HG03378 (cell line): ENCODE data around the gene PDE11A.

Experiments used
- ATAC-seq: cut with Tn5 transposase; IDR thresholded peaks from one replicate; pipeline ENCODE4 v1.9.1; 2021; ENCODE audit warnings: mild to moderate bottlenecking, moderate library complexity; ENCODE audit not compliant: unreplicated experiment

The PDE11A gene

DNA sequence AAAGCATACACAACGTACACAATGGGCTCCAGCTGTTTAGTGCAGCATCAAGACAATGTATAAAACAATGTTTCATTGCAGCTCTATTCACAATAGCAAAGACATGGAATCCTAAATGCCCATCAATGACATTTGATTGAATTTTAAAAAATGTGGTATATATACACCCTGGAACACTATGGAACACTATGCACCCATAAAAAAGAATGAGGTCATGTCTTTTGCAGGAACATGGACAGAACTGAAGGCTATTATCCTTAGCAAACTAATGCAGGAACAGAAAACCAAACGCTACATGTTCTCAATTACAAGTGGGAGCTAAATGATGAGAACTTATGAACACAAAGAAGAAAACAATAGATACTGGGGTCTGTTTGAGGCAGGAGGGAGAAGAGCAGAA, 364.5 kb downstream of the PDE11A start:
- no peak for ATAC-seq

DNA sequence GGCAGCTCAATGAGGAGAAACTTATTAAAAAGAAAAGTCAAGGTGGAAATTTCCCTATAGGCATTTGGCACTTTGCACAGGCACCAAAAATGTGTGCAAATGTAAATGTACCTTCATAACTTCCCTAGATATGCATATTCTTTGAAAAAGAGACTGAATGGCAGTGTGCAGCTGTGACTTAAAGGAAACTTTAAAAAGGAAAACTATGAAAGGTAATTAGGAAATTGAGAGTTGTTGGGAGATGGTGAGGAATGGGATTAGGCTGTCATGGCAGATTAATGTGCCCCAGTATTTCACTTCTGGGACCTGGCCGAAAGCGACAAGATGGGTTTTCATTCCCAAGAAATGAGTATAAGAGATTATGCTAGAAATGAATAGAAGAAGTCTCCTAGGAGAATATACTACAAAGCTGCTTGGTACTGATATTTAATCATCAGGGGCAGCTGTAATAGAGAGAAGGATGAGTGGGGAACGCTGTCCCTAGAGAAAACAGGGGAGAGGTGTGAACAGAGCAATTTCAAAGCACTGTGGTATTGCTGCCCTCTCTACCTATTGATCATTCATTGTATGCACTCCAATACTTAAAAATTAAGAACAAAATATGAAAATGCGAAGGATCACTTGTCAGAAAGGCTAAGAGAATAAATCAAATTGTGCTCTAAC, 366.9 kb downstream of the PDE11A start:
- no peak for ATAC-seq

- ATAC-seq = no peak
These were observed 369.4 kb downstream of the PDE11A start for GRCh38 chr2:177703159-177703558.

DNA sequence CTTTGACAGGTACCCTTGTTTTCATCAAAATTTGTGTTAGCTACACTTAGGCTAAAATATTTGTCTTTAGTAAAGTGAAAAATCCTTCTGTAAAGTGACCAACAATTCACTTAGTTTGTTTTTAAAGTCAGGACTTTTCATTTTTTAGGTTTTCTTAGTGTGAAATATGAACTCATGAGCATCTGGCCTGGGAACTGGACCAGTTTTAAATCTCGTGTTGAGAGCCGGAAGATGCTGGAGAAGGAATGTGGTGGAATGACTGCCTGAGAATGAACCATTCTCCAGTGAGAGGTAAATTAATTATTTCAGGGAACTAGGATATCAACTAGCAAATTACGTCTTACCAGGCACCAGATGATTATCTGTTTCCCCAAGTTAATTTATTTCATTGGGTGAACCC, 374.3 kb downstream of the PDE11A start:
- no peak for ATAC-seq

DNA sequence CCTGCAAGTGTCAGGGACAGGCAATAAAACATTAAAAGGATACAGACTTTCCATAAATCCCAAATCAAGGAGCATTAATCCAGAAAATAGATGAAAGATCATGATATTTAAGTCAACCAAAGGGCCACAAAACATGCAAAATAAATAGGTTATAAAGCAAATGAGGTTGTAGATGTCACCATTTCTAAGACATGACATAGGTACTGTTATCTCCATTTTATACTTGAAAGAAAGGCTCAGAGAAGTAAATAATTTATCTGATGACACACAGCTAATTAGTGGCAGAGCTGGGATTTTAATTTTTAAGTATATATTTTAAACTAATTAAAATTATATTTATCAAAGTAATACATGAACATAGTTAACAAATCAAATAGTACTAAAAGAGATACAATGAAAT, 378.2 kb downstream of the PDE11A start:
- no peak for ATAC-seq

DNA sequence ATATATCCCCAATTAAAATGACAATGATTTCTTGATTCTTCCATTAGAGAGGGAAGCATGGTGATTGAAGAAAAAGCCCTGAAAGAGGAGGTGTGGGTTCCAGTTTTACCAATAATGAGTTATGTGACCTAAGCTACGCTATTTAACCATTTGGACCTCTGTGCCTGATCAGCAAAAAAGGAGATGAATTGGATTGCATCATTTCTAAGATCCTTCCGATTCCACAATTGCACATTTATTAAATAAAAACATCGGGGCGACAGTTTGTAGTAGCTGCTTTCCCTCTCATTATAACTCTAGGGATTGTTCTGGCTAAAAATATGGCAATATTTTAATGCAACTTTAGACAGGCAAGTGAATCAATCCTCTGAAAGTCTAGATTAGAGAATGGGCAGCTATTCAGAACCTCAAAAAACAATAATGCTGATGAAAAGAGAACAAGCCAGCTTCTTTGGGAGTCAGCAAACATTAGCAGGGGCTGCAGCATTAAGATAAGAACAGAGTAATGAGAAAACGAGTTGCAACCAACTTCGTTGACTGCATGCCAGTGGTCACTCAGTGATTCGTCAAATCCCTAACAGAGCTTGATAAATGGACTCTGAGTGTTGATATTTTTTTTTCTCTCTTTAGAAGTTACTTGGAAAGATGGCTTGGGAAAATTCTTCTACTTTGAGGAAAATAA, 378.8 kb downstream of the PDE11A start:
- ATAC-seq = no peak

DNA sequence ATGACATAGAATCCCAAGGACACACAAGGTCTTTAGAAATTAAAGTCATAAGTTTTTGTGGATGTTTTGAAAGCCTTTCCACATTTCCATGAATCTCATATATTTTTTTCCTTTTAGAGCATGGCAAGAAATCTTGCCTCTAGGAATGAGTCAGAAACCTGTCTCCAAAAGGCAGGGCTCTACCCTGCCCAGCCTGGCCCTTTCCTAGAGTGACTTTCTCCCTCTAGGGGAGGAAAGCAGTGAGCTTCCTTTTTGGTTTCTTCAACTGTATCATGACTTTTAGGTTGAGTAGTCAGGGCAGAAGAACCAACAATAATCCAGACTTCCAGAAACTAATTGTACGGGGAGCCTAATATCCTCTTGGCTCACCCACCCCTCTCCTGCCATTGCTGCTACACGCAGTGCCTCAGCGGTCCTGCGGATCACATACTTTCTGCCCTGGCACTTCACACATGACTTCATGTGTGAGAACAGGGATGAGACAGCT, 379.8 kb downstream of the PDE11A start:
- no peak for ATAC-seq

GRCh38 chr2:177692042-177692782, 380.4 kb downstream of the PDE11A start:
- ATAC-seq = no peak

GRCh38 chr2:177691177-177691576, 381.4 kb downstream of the PDE11A start:
- ATAC-seq = no peak

DNA sequence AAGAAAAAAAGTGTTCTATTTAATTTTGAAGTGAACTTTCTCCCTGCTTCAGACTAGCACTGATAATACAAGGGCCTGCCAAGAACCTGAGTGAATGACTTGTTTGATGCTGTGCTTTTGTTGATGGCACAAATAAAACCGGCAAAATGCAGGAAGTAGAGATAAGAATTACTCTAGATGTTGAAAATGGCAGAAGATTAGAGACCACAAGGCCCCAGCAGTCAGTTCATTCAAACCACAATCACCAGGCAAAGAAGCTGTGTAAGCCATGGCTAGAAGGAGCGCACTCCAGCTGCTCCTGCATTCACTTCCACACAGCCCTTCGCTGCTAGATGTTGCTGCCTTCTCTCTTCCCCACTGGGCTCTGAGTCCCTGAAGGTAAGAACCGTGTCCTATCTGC, 383.0 kb downstream of the PDE11A start:
- ATAC-seq = no peak

- no peak for ATAC-seq
These were observed 383.7 kb downstream of the PDE11A start for GRCh38 chr2:177688844-177689243.

DNA sequence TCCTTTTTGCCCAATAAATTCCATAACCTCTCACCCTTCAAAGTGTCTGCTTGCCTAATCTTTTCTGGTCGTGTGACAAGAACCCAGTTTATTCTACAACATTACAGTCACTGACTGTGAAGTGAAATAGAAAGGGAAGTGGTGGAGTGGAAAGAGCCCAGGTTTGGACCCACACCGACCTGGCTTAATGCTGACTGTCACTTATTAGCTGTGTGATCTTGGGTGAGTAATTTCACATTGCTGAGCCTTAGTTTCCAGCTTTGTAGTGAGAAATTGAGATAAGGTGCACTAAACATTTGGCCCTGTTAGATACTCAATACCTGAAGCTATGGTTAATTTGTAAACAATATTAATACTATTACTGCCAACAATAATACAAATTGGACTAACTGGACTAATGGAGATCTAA, 388.9 kb downstream of the PDE11A start:
- ATAC-seq = no peak

- ATAC-seq = no peak
These were observed 389.5 kb downstream of the PDE11A start for GRCh38 chr2:177682836-177683660.

DNA sequence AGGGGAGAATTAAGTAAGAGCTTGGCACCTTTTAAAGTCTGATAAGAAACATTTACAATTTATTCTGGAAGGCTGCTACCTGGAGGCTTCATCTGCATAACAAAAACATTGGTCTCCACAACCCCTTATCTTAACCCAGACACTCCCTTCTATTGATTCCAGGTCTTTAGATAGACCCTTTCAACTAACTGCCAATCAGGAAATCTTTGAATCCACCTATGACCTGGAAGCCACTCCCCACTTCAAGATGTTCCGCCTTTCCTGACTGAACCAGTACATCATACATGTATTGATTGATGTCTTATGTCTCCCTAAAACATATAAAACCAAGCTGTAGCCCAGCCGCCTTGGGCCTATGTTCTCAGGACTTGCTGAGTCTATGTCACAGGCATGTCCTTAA, 390.6 kb downstream of the PDE11A start:
- no peak for ATAC-seq

DNA sequence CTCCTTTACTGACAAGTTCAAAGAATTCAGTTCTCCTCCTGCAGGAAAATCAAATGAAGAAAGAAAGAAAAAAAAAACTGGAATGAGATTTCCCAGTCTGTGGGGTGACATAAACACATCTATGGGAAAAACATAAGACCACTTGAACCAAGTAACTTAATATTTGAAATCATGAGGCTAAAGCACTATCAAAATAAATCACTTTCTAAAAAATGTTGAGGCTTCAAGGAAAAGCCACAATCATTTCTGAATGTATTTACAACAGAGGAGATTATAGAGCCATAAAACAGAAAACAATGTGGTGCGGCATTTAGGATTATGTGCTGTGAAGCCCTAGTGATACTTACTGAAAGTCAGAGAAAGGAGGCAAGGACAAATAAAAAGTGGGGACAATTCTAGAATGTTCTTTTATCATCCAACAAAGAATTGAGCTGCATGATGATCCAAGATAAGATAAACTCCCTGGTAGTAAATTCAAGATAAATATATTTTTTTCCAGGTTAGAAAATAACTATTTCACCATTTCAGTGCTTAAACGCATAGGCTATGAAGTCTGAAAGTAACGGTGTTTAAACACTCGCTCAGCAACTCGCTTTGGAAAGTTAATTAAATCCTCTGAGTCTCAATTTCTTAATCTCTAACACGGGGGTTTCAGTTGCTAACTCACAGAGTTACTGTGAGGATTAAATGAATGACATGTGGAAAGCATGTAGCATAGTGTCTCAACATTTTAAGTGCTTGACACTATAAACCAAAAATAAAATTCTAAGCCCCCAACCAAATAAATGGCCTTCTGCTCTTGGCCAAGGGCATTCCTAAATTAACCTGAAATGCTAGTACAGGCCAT, 391.5 kb downstream of the PDE11A start:
- ATAC-seq = no peak

DNA sequence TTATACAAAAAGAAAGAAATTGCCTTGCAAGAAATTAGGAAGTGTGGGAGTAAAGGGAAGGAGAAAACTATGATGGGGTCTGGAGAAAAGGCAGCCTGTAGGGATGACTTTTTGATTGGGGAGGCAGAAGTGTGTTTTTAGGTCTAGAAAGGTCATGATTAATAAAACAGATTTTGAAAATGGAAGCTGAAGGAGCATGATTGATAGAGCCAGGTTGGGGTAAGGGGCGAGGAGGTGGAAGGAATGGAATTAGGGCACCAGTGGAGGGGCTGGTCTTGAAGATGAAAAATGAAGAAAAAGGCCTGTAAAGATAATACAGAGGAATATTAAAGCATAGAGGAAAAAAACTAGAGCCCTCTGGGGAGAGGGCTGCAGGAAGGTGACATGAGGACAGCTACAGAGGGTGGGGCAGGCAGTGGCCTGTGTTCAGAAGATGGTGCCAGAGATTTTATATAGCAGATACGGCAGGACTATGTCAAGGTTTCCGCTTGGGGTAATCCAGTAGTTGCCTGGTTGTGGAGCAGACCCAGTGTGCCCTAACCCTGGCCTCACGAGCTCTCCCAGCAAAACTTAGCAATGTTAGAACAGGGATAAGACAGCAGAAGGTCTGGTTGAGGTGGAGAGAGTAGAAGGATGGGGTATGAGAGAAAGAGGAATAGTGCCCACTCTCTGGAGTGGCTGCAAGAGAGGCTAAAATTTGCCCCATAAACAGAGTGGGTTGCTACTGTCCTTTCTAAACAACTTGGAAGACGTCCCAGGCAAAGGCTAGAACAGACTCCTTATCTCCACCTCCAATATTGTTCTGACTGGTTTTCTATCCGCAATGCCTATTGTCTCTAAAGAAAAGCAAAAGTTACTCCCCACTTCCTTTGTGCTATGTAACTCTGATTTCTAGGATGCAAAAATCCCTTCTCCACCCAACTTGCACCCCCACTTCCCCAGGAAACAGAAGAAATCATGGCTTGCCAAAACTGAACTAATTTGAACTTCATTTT, 392.7 kb downstream of the PDE11A start:
- ATAC-seq = no peak

DNA sequence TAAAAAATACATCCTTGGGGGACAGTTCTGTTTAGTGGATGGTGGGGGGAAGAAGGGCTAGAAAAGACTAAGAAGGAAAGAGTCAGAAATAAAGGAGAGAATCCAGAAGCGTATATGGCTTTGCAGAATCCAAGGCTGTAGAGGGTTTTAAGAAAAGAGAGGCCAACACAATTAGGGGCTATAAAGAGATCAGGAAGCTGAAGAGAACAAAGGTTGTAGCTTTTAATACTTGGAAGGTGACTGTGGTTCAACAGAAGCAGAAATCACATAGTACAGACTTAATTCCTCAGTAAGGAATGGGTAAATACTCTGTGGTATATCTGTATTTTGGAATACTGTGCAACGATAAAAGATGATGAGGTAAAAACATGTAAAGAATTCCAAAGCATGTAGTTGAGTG, 393.6 kb downstream of the PDE11A start:
- ATAC-seq = no peak

- ATAC-seq = no peak
These were observed 395.9 kb downstream of the PDE11A start for GRCh38 chr2:177676636-177677035.

- no peak for ATAC-seq
These were observed 396.8 kb downstream of the PDE11A start for GRCh38 chr2:177675825-177676224.
